Skeletal muscle satellite cell (primary cell): Measurements from ENCODE around the gene CCDC197.

Experiments
- H3K27me3 ChIP-seq: 2 replicates; pipeline ENCODE4 v1.7.0; 2013; ENCODE audit warnings: low read length; ENCODE audit not compliant: control insufficient read depth, insufficient read depth
- H3K36me3 ChIP-seq: 2 replicates; pipeline ENCODE4 v1.7.0; 2013; ENCODE audit warnings: mild to moderate bottlenecking, control low read depth, low read length; ENCODE audit not compliant: insufficient read depth
- H3K4me1 ChIP-seq: 2 replicates; pipeline ENCODE4 v1.7.0; 2013; ENCODE audit warnings: low read length; ENCODE audit not compliant: control insufficient read depth, insufficient read depth
- H3K4me2 ChIP-seq: 2 replicates; pipeline ENCODE4 v1.7.0; 2013; ENCODE audit warnings: mild to moderate bottlenecking, low read length
- H3K4me3 ChIP-seq: 2 replicates; pipeline ENCODE4 v1.7.0; 2013; ENCODE audit warnings: low read length
- H3K9ac ChIP-seq: 2 replicates; pipeline ENCODE4 v1.7.0; 2013; ENCODE audit warnings: mild to moderate bottlenecking, low read depth, low read length, moderate library complexity
- H3K9me3 ChIP-seq: replicated peaks from 2 replicates; pipeline ENCODE4 v1.7.0; 2013; ENCODE audit warnings: mild to moderate bottlenecking, control low read depth, low read length

Gene CCDC197

GRCh38 chr14:93984070-93984469, 13.0 kb upstream of the CCDC197 start:
- Histone ChIP-seq H3K36me3 (no peaks in the 10 kb centered on the region), H3K4me2 (no peak overlapping the region), H3K27me3 (peaks cover 28% of the 10 kb centered on the region), H3K9me3 (no peaks in the 10 kb centered on the region), H3K9ac (no peak overlapping the region), H3K4me3 (no peak overlapping the region), H3K4me1 (peaks cover 19% of the 10 kb centered on the region)

DNA sequence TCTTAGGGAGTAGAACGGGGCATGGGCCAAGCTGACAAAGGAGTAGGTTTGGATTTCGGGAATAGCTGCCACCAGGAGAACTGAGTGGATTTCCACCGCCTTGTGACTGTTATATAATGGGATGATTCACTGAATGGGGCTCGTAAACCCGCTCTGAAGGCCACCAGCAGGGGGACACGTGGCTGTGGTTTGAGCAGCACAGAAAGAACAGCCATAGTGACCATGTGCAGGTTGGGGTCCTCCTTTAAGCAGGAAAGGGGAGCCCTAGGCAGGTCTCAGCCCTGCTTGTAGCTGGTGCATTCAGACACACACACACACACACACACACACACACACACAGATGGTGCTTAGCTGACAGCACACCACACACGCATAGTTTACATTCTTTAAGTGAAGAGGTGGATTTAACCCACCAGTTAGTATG, 12.1 kb upstream of the CCDC197 start:
- no peak overlapping the region for H3K9ac ChIP-seq
- H3K36me3 ChIP-seq: no peaks in the 10 kb centered on the region
- H3K4me3 ChIP-seq: no peak overlapping the region
- H3K27me3 ChIP-seq: peaks cover 27% of the 10 kb centered on the region
- H3K9me3 ChIP-seq: no peaks in the 10 kb centered on the region
- H3K4me2 ChIP-seq: peak overlapping the region; percentile 11
- H3K4me1 ChIP-seq: peaks cover 19% of the 10 kb centered on the region

DNA sequence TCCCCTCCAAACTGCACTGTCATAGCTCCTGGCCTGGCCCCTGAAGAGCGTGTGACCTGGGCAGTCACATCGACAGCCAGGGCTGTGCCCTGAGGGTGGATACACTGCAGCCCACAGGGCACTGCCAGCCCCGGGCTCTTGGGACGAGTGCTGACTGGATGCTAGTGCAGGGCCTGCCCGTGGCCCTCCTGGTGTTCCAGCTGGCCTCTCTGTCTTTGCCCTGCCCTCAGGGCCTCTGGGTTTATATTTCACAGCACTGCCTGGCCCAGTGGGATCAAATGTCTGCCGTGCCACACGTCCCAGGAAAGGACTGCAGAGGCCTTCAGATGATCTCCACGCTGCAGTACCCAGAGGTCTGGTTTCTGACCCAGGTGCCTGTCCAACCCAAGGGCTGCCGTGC, 10.1 kb upstream of the CCDC197 start:
- H3K36me3 ChIP-seq: no peaks in the 10 kb centered on the region
- no peaks in the 10 kb centered on the region for H3K9me3 ChIP-seq
- H3K4me2 ChIP-seq: no peak overlapping the region
- H3K27me3 ChIP-seq: peaks cover 27% of the 10 kb centered on the region
- H3K9ac ChIP-seq: no peak overlapping the region
- H3K4me3 ChIP-seq: no peak overlapping the region
- H3K4me1 ChIP-seq: peaks cover 9% of the 10 kb centered on the region

DNA sequence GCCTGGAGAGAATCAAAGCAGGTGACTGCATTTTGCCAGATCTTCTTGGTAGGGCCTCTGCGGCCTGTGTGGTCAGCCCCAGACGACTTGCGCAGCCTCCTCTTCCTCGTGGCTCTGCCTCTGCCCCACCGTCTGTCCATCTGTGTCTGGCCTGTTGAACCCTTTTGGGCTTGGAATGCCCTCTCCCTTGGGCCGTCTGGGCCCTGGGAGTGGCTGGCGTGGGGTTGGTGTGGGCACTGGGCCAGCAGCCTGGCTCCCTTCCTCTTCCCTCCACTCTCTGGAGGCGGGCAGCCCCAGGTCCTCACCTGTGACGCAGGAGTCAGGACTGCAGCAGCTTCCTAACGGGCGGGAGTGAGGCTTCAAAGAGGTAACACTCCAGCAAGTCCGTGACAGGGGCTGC, 9.7 kb upstream of the CCDC197 start:
- no peak overlapping the region for H3K4me2 ChIP-seq
- H3K4me3 ChIP-seq: no peak overlapping the region
- H3K36me3 ChIP-seq: no peaks in the 10 kb centered on the region
- no peaks in the 10 kb centered on the region for H3K9me3 ChIP-seq
- peaks cover 9% of the 10 kb centered on the region for H3K4me1 ChIP-seq
- H3K27me3 ChIP-seq: peaks cover 29% of the 10 kb centered on the region
- no peak overlapping the region for H3K9ac ChIP-seq

DNA sequence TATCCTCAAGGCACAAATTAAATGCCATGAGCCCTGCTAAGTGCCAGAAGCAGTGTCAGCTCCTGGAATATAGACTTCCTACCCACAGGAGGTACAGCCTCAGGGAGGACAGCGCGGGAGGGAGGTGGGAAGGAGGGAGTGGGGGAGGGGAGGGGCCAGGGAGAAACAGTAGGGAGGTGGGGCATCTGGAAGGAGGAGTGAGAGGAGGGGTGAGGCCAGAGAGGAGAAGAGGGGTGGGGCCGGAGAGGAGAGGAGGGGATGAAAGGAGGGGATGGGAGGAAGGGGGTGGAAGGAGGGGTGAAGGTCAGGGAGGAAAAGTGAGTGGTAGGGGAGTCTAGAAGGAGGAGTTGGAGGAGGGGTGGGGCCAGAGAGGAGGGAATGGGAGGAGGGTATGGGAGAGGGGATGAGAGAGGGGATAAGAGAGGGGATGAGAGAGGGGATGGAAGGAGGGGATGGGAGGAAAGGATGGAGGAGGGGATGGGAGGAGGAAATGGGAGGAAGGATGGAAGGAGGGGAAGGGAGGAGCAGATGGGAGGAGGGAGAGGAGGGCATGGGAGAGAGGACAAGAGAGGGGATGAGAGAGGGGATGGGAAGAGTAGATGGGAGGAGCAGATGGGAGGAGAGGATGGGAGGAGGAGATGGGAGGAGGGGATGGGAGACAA, 9.2 kb upstream of the CCDC197 start:
- H3K4me2 ChIP-seq: no peak overlapping the region
- H3K4me1 ChIP-seq: peaks cover 9% of the 10 kb centered on the region
- H3K9ac ChIP-seq: no peak overlapping the region
- H3K27me3 ChIP-seq: peaks cover 32% of the 10 kb centered on the region
- no peaks in the 10 kb centered on the region for H3K9me3 ChIP-seq
- H3K4me3 ChIP-seq: no peak overlapping the region
- H3K36me3 ChIP-seq: no peaks in the 10 kb centered on the region

DNA sequence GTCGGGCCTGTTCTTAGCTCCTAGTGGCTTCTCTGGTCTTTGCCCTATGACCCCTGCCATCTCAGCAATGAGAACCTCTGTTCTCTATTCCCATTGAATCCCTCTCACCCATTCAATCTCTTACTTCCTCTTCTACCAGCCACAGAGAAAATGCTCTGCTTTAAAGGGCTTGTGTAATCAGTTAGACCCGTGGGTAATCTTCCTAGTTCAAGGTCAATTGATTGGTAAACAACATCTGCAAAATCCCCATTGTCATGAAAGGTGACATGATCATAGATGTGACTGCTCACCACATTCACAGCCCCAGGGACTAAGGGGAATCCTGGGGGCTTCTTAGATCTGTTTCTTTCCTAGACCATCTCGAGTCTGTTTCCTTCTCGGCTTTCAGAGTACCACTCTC, 7.2 kb upstream of the CCDC197 start:
- Histone ChIP-seq H3K4me2 (no peak overlapping the region), H3K9ac (no peak overlapping the region), H3K4me1 (peaks cover 10% of the 10 kb centered on the region), H3K4me3 (no peak overlapping the region), H3K27me3 (peaks cover 21% of the 10 kb centered on the region), H3K36me3 (no peaks in the 10 kb centered on the region), H3K9me3 (no peaks in the 10 kb centered on the region)

- Histone ChIP-seq H3K27me3 (peaks cover 18% of the 10 kb centered on the region), H3K4me2 (no peak overlapping the region), H3K9me3 (no peaks in the 10 kb centered on the region), H3K9ac (no peak overlapping the region), H3K4me3 (no peak overlapping the region), H3K36me3 (no peaks in the 10 kb centered on the region), H3K4me1 (peaks cover 16% of the 10 kb centered on the region)
Measured at GRCh38 chr14:93991212-93991611, 5.9 kb upstream of the CCDC197 start.

- Histone ChIP-seq H3K4me1 (peaks cover 16% of the 10 kb centered on the region), H3K36me3 (no peaks in the 10 kb centered on the region), H3K4me3 (no peak overlapping the region), H3K9me3 (no peaks in the 10 kb centered on the region), H3K9ac (no peak overlapping the region), H3K4me2 (no peak overlapping the region), H3K27me3 (peaks cover 18% of the 10 kb centered on the region)
Measured at GRCh38 chr14:93991649-93992048, 5.5 kb upstream of the CCDC197 start.

DNA sequence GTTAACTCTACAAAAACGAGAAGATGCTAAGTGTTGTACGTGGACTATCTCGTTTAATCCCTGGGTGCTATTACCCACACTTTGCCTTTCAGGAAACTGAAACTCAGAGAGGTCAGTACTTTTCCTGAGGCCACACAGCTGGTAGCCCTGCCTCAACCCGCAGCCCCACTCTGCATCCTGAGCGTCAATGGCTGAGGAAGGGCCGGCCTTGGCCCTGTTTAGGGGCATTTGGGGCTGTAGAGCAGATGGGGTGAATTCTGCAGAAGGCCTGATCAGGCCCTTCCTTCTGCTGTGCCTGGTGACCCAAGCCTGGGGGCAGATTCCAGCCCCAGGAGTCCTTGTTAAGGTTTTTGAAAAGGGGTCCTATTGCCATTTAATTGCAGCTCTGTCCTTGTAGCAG, 3.7 kb upstream of the CCDC197 start:
- Histone ChIP-seq H3K9ac (no peak overlapping the region), H3K9me3 (no peaks in the 10 kb centered on the region), H3K4me3 (no peak overlapping the region), H3K27me3 (peaks cover 20% of the 10 kb centered on the region), H3K4me1 (peaks cover 16% of the 10 kb centered on the region), H3K36me3 (no peaks in the 10 kb centered on the region), H3K4me2 (no peak overlapping the region)

- H3K27me3 ChIP-seq: peaks cover 20% of the 10 kb centered on the region
- peak overlapping the region; percentile 60 for H3K4me3 ChIP-seq
- peaks cover 16% of the 10 kb centered on the region for H3K4me1 ChIP-seq
- no peaks in the 10 kb centered on the region for H3K36me3 ChIP-seq
- H3K9ac ChIP-seq: peak overlapping the region; percentile 70
- H3K9me3 ChIP-seq: no peaks in the 10 kb centered on the region
- peak overlapping the region; percentile 75 for H3K4me2 ChIP-seq
Measured at GRCh38 chr14:93994919-93995682, 2.0 kb upstream of the CCDC197 start.

DNA sequence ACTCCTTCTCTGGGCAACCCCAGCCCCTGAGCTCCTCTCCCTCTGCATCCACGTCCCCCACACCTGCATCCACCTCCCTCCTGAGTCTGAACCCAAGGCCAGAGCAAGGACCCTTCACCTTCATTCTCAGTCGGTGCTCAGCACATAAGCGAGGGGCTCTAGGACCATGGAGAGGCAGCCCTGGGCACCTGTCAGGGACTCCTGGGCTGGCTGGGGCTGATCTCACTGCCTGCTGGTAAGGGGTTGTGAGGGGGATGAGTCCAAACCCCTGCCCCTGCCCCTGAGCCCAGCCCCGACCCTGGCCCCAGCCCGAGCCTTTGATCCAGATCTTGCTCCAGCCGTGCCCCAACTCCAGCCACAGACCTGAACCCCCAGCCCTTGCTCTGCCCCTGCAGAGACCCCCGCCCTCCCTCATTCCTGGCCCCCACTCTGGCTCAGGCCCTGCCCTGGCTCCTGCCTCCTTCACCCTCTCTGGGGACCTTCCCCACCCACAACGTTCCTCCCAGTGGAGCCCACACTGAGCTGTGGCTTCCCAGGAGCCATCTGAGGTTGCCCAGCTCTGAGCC, 888 bp upstream of the CCDC197 start:
- no peak overlapping the region for H3K4me3 ChIP-seq

More for the DNA sequence above, 888 bp upstream of the CCDC197 start:
- H3K9ac ChIP-seq: no peak overlapping the region
- H3K4me1 ChIP-seq: peaks cover 16% of the 10 kb centered on the region
- no peaks in the 10 kb centered on the region for H3K36me3 ChIP-seq
- peaks cover 23% of the 10 kb centered on the region for H3K27me3 ChIP-seq
- H3K4me2 ChIP-seq: no peak overlapping the region
- H3K9me3 ChIP-seq: no peaks in the 10 kb centered on the region
